ENCODE results near the gene SLC12A3.
A peak's percentile ranks its signal among the peaks of the same experiment; 100 is the strongest.

SLC12A3 gene

GRCh38 chr16:56847173-56847910 is 17.7 kb upstream of the SLC12A3 start:
- DNase-seq (ENCODE audit: low read depth): peak; percentile 6
- H3K4me3 ChIP-seq (ENCODE audit: control insufficient read depth, low read depth, low read length): no peak overlapping the region
- no peak for TF ChIP-seq CTCF (conservative IDR thresholded peaks at IDR 0.05; ENCODE audit: control insufficient read depth, insufficient read depth, low read depth, low read length)

- no peak for TF ChIP-seq CTCF (conservative IDR thresholded peaks at IDR 0.05; ENCODE audit: control insufficient read depth, insufficient read depth, low read depth, low read length)
- no peak overlapping the region for H3K4me3 ChIP-seq (ENCODE audit: control insufficient read depth, low read depth, low read length)
- DNase-seq (ENCODE audit: low read depth): peak; percentile 84
Measured at GRCh38 chr16:56848029-56848936, 16.7 kb upstream of the SLC12A3 start.

GRCh38 chr16:56848955-56849689 is 15.9 kb upstream of the SLC12A3 start:
- H3K4me3 ChIP-seq (ENCODE audit: control insufficient read depth, low read depth, low read length): no peak overlapping the region
- DNase-seq (ENCODE audit: low read depth): peak; percentile 84
- no peak for TF ChIP-seq CTCF (conservative IDR thresholded peaks at IDR 0.05; ENCODE audit: control insufficient read depth, insufficient read depth, low read depth, low read length)

- peak; percentile 6 for DNase-seq (ENCODE audit: low read depth)
- TF ChIP-seq CTCF (conservative IDR thresholded peaks at IDR 0.05; ENCODE audit: control insufficient read depth, insufficient read depth, low read depth, low read length): no peak
Measured at GRCh38 chr16:56849690-56850680, 15.0 kb upstream of the SLC12A3 start.

GRCh38 chr16:56851671-56852400 is 13.2 kb upstream of the SLC12A3 start:
- no peak overlapping the region for H3K4me3 ChIP-seq (ENCODE audit: control insufficient read depth, low read depth, low read length)
- peak; percentile 29 for DNase-seq (ENCODE audit: low read depth)
- peak; percentile 49 for TF ChIP-seq CTCF (conservative IDR thresholded peaks at IDR 0.05; ENCODE audit: control insufficient read depth, insufficient read depth, low read depth, low read length)

More at GRCh38 chr16:56849690-56850680, 15.0 kb upstream of the SLC12A3 start:
- H3K4me3 ChIP-seq (ENCODE audit: control insufficient read depth, low read depth, low read length): no peak overlapping the region

Measured in fibroblast of mammary gland (primary cell).